Endothelial cell of umbilical vein (primary cell): ENCODE data around the gene PRR5L.

Experiments
- EZH2 ChIP-seq: IDR thresholded peaks from 2 replicates; pipeline ENCODE4 v1.6.1; 2012; ENCODE audit warnings: borderline replicate concordance, low read depth, mild to moderate bottlenecking, moderate library complexity, low read length, inconsistent platforms; ENCODE audit not compliant: severe bottlenecking
- GATA2 ChIP-seq: IDR thresholded peaks from 2 replicates; pipeline ENCODE4 v1.7.0; 2011; ENCODE audit warnings: low read depth, mild to moderate bottlenecking, moderate library complexity, mixed read lengths, low read length; ENCODE audit not compliant: insufficient read length, insufficient read depth
- JUN ChIP-seq: IDR thresholded peaks from 2 replicates; pipeline ENCODE4 v1.6.1; 2011; ENCODE audit warnings: borderline replicate concordance, low read depth; ENCODE audit not compliant: insufficient read length, insufficient read depth
- POLR2A ChIP-seq: IDR thresholded peaks from 2 replicates; pipeline ENCODE4 v1.6.1; 2012; ENCODE audit warnings: low read depth, mild to moderate bottlenecking, control low read depth, low read length
- POLR2AphosphoS5 ChIP-seq: IDR thresholded peaks from 2 replicates; pipeline ENCODE4 v1.6.1; 2012; ENCODE audit warnings: low read depth, mild to moderate bottlenecking, control low read depth, low read length, moderate library complexity; ENCODE audit not compliant: insufficient read depth
- TF ChIP-seq, protein P1 (sequence below), 2 donors: IDR thresholded peaks; 1 replicate in 1 of 2; 2 replicates in 1 of 2; pipeline ENCODE4 v1.5.1; 2011; ENCODE audit warnings: low read length in 2 of 2, mild to moderate bottlenecking in 2 of 2, moderate library complexity in 2 of 2, control low read depth in 1 of 2, inconsistent platforms in 1 of 2, low read depth in 1 of 2; ENCODE audit not compliant: insufficient read depth in 1 of 2; ENCODE audit errors: extremely low read depth in 1 of 2
- TF ChIP-seq, protein P2 (sequence below): IDR thresholded peaks from 2 replicates; pipeline ENCODE4 v1.6.1; 2011; ENCODE audit not compliant: insufficient read depth, insufficient read length

GRCh38 chr11:36455658-36456111 lies 159.6 kb downstream of the PRR5L start:
- TF ChIP-seq POLR2A: no peak
- TF ChIP-seq, protein P1, sequence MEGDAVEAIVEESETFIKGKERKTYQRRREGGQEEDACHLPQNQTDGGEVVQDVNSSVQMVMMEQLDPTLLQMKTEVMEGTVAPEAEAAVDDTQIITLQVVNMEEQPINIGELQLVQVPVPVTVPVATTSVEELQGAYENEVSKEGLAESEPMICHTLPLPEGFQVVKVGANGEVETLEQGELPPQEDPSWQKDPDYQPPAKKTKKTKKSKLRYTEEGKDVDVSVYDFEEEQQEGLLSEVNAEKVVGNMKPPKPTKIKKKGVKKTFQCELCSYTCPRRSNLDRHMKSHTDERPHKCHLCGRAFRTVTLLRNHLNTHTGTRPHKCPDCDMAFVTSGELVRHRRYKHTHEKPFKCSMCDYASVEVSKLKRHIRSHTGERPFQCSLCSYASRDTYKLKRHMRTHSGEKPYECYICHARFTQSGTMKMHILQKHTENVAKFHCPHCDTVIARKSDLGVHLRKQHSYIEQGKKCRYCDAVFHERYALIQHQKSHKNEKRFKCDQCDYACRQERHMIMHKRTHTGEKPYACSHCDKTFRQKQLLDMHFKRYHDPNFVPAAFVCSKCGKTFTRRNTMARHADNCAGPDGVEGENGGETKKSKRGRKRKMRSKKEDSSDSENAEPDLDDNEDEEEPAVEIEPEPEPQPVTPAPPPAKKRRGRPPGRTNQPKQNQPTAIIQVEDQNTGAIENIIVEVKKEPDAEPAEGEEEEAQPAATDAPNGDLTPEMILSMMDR (IDR thresholded peaks at IDR 0.05; ENCODE audit: extremely low read depth in 1 of 2, insufficient read depth in 1 of 2, low read depth in 1 of 2, low read length in 2 of 2): no peak
- TF ChIP-seq, protein P2, sequence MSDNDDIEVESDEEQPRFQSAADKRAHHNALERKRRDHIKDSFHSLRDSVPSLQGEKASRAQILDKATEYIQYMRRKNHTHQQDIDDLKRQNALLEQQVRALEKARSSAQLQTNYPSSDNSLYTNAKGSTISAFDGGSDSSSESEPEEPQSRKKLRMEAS: no peak
- TF ChIP-seq EZH2: no peak
- no peak for TF ChIP-seq POLR2AphosphoS5
- no peak for TF ChIP-seq JUN
- TF ChIP-seq GATA2: no peak
